ENCODE results near the gene PTPN3. TPM values are rescaled to one million over a fixed set of nuclear protein-coding genes. Genes with fewer than 3 reads are reported as not detected.

Gene PTPN3
- polyA plus RNA-seq, 1 donor: 60.7 TPM

GRCh38 chr9:109424618-109425017, 73.5 kb downstream of the PTPN3 start:
- no peak for DNase-seq

GRCh38 chr9:109423877-109424276, 74.2 kb downstream of the PTPN3 start:
- DNase-seq: no peak

GRCh38 chr9:109422641-109423040, 75.5 kb downstream of the PTPN3 start:
- DNase-seq: no peak

GRCh38 chr9:109421026-109421970, 76.8 kb downstream of the PTPN3 start:
- no peak for DNase-seq

GRCh38 chr9:109419531-109419930, 78.6 kb downstream of the PTPN3 start:
- DNase-seq: no peak

GRCh38 chr9:109418827-109419226, 79.3 kb downstream of the PTPN3 start:
- no peak for DNase-seq

GRCh38 chr9:109417585-109418544, 80.2 kb downstream of the PTPN3 start:
- DNase-seq: no peak

- no peak for DNase-seq
These were observed 81.1 kb downstream of the PTPN3 start for GRCh38 chr9:109417054-109417453.

- DNase-seq: no peak
These were observed 81.9 kb downstream of the PTPN3 start for GRCh38 chr9:109416135-109416706.

GRCh38 chr9:109414125-109414785, 83.9 kb downstream of the PTPN3 start:
- no peak for DNase-seq

- no peak for DNase-seq
These were observed 86.2 kb downstream of the PTPN3 start for GRCh38 chr9:109411798-109412352.

- DNase-seq: no peak
These were observed 86.9 kb downstream of the PTPN3 start for GRCh38 chr9:109411069-109411761.

- DNase-seq: no peak
These were observed 88.2 kb downstream of the PTPN3 start for GRCh38 chr9:109409773-109410397.

GRCh38 chr9:109408759-109409462, 89.2 kb downstream of the PTPN3 start:
- DNase-seq: no peak

GRCh38 chr9:109403766-109404320, 94.3 kb downstream of the PTPN3 start:
- DNase-seq: no peak

- DNase-seq: no peak
These were observed 95.0 kb downstream of the PTPN3 start for GRCh38 chr9:109403116-109403515.

- DNase-seq: no peak
These were observed 96.2 kb downstream of the PTPN3 start for GRCh38 chr9:109401990-109402318.

- DNase-seq: peak; percentile 50
These were observed 96.7 kb downstream of the PTPN3 start for GRCh38 chr9:109401169-109401989.

All from left kidney (tissue), 2 donors.